Astrocyte (in vitro differentiated cells and primary cell): ENCODE results near the gene NRG2. TPM values are rescaled to one million over a fixed set of nuclear protein-coding genes. Genes with fewer than 3 reads are reported as not detected.

Experiments
- DNase-seq: peaks from one replicate; pipeline ENCODE4 v3.0.0-alpha.2; 2010; ENCODE audit warnings: low read depth
- FAIRE-seq: peaks from 2 replicates; lab custom pipeline; 2011; peaks lifted over from hg19 to GRCh38; lab: Jason Lieb, UNC
- H2AFZ ChIP-seq: 2 replicates; pipeline ENCODE4 v1.6.0; 2012; ENCODE audit warnings: low read depth, low read length, inconsistent platforms
- H3K27ac ChIP-seq: 2 replicates; pipeline ENCODE4 v1.5.1; 2011; ENCODE audit warnings: low read depth, low read length, inconsistent platforms
- H3K27me3 ChIP-seq: 2 replicates; pipeline ENCODE4 v1.6.0; 2011; ENCODE audit warnings: low read length, inconsistent platforms; ENCODE audit not compliant: insufficient read depth
- H3K36me3 ChIP-seq: 2 replicates; pipeline ENCODE4 v1.5.1; 2011; ENCODE audit warnings: low read length, inconsistent platforms; ENCODE audit not compliant: insufficient read depth
- H3K4me1 ChIP-seq: 2 replicates; pipeline ENCODE4 v1.5.1; 2011; ENCODE audit warnings: low read length, inconsistent platforms; ENCODE audit not compliant: insufficient read depth
- H3K4me2 ChIP-seq: 2 replicates; pipeline ENCODE4 v1.6.0; 2012; ENCODE audit warnings: low read length, inconsistent platforms
- H3K4me3 ChIP-seq: 2 replicates; pipeline ENCODE4 v1.5.1; 2011; ENCODE audit warnings: low read depth, mild to moderate bottlenecking, low read length, inconsistent platforms; ENCODE audit not compliant: insufficient read depth
- H3K79me2 ChIP-seq: 2 replicates; pipeline ENCODE4 v1.6.0; 2012; ENCODE audit warnings: mild to moderate bottlenecking, low read length, inconsistent platforms; ENCODE audit not compliant: insufficient read depth
- H3K9ac ChIP-seq: 2 replicates; pipeline ENCODE4 v1.6.0; 2012; ENCODE audit warnings: mild to moderate bottlenecking, low read length, inconsistent platforms
- H3K9me3 ChIP-seq: 2 replicates; pipeline ENCODE4 v1.5.1; 2012; ENCODE audit warnings: low read depth, mild to moderate bottlenecking, low read length, inconsistent platforms; ENCODE audit not compliant: insufficient read depth
- H4K20me1 ChIP-seq: 2 replicates; pipeline ENCODE4 v1.6.0; 2012; ENCODE audit warnings: low read length, inconsistent platforms; ENCODE audit not compliant: insufficient read depth
- H3K27ac Mint-ChIP-seq: one replicate; pipeline ENCODE4 v1.8.0; 2021; ENCODE audit warnings: mild to moderate bottlenecking, mixed read lengths; ENCODE audit not compliant: unreplicated experiment
- H3K27me3 Mint-ChIP-seq: one replicate; pipeline ENCODE4 v1.8.0; 2021; ENCODE audit warnings: low read depth, mixed read lengths; ENCODE audit not compliant: unreplicated experiment
- H3K36me3 Mint-ChIP-seq: one replicate; pipeline ENCODE4 v1.8.0; 2021; ENCODE audit warnings: low read depth, mixed read lengths; ENCODE audit not compliant: unreplicated experiment
- H3K4me1 Mint-ChIP-seq: one replicate; pipeline ENCODE4 v1.8.0; 2021; ENCODE audit warnings: low read depth, mixed read lengths; ENCODE audit not compliant: unreplicated experiment
- H3K4me3 Mint-ChIP-seq: one replicate; pipeline ENCODE4 v1.8.0; 2021; ENCODE audit warnings: mild to moderate bottlenecking, moderate library complexity, mixed read lengths; ENCODE audit not compliant: unreplicated experiment
- H3K9me3 Mint-ChIP-seq: one replicate; pipeline ENCODE4 v1.8.0; 2021; ENCODE audit warnings: mild to moderate bottlenecking, mixed read lengths; ENCODE audit not compliant: unreplicated experiment
- CTCF ChIP-seq: IDR thresholded peaks from 2 replicates; pipeline ENCODE4 v1.5.1; 2011; ENCODE audit warnings: low read depth, mild to moderate bottlenecking, inconsistent platforms, low read length, moderate library complexity; ENCODE audit not compliant: insufficient read depth
- EZH2 ChIP-seq: IDR thresholded peaks from 2 replicates; pipeline ENCODE4 v1.6.1; 2012; ENCODE audit warnings: mild to moderate bottlenecking, low read length, inconsistent platforms; ENCODE audit not compliant: insufficient read depth
- total RNA-seq: library from RNA; stranded (reverse); gene quantifications from 2 replicates; pipeline ENCODE4 v1.2.1, GENCODE V29; 2021

The NRG2 gene
- total RNA-seq, 1 donor from 2014 or later: 0.54 TPM

GRCh38 chr5:139947727-139948126 lies 95.4 kb downstream of the NRG2 start:
- no peak overlapping the region for H3K27ac Mint-ChIP-seq
- no peak overlapping the region for H3K4me3 Mint-ChIP-seq
- DNase-seq (no peak), FAIRE-seq (no peak)
- TF ChIP-seq EZH2: no peak
- TF ChIP-seq CTCF: no peak
- H3K27me3 ChIP-seq: peaks cover 15% of the 10 kb centered on the region
- H3K4me3 ChIP-seq: no peak overlapping the region
- no peaks in the 10 kb centered on the region for H4K20me1 ChIP-seq
- peaks cover 2% of the 10 kb centered on the region for H3K9me3 Mint-ChIP-seq
- no peak overlapping the region for H3K9ac ChIP-seq
- H3K79me2 ChIP-seq: no peaks in the 10 kb centered on the region
- H3K4me1 Mint-ChIP-seq: no peaks in the 10 kb centered on the region
- H3K27ac ChIP-seq: no peak overlapping the region
- H3K36me3 Mint-ChIP-seq: no peaks in the 10 kb centered on the region
- peaks cover 44% of the 10 kb centered on the region for H3K27me3 Mint-ChIP-seq
- H3K4me1 ChIP-seq: no peaks in the 10 kb centered on the region
- peaks cover 2% of the 10 kb centered on the region for H3K9me3 ChIP-seq
- no peak overlapping the region for H3K4me2 ChIP-seq
- no peaks in the 10 kb centered on the region for H3K36me3 ChIP-seq
- no peak overlapping the region for H2AFZ ChIP-seq

- FAIRE-seq: no peak
- Histone ChIP-seq H3K9ac (no peak overlapping the region), H3K27ac (no peak overlapping the region), H3K4me1 (no peaks in the 10 kb centered on the region), H3K9me3 (peaks cover 4% of the 10 kb centered on the region), H3K4me2 (no peak overlapping the region), H3K27me3 (peaks cover 15% of the 10 kb centered on the region), H2AFZ (no peak overlapping the region), H3K79me2 (no peaks in the 10 kb centered on the region), H3K36me3 (no peaks in the 10 kb centered on the region), H3K4me3 (no peak overlapping the region), H4K20me1 (no peaks in the 10 kb centered on the region)
- Mint-ChIP-seq H3K27ac (no peak overlapping the region), H3K27me3 (peaks cover 35% of the 10 kb centered on the region), H3K4me1 (no peaks in the 10 kb centered on the region), H3K4me3 (no peak overlapping the region), H3K36me3 (no peaks in the 10 kb centered on the region), H3K9me3 (peaks cover 7% of the 10 kb centered on the region)
- DNase-seq: no peak
- TF ChIP-seq CTCF: no peak
- TF ChIP-seq EZH2: no peak
These were observed 96.7 kb downstream of the NRG2 start for GRCh38 chr5:139946440-139946839.

- Histone ChIP-seq H3K4me3 (no peak overlapping the region), H3K9ac (no peak overlapping the region), H2AFZ (no peak overlapping the region), H4K20me1 (no peaks in the 10 kb centered on the region), H3K4me2 (no peak overlapping the region), H3K79me2 (no peaks in the 10 kb centered on the region), H3K27ac (no peak overlapping the region), H3K9me3 (peaks cover 4% of the 10 kb centered on the region), H3K27me3 (peaks cover 15% of the 10 kb centered on the region), H3K36me3 (no peaks in the 10 kb centered on the region), H3K4me1 (no peaks in the 10 kb centered on the region)
- Mint-ChIP-seq H3K27ac (no peak overlapping the region), H3K36me3 (no peaks in the 10 kb centered on the region), H3K9me3 (peaks cover 7% of the 10 kb centered on the region), H3K4me1 (no peaks in the 10 kb centered on the region), H3K27me3 (peaks cover 31% of the 10 kb centered on the region), H3K4me3 (no peak overlapping the region)
- TF ChIP-seq CTCF: no peak
- no peak for TF ChIP-seq EZH2
- FAIRE-seq: no peak
- DNase-seq: no peak
These were observed 97.1 kb downstream of the NRG2 start for GRCh38 chr5:139946006-139946405.
